IMR-90 (cell line): ENCODE measurements around the gene GPR173. TPM values are rescaled to one million over a fixed set of nuclear protein-coding genes. Genes with fewer than 3 reads are reported as not detected.

Experiments
- ATAC-seq: fragments of 200-7000 bp; cut with Tn5 transposase; 2 replicates; pipeline ENCODE4 v1.9.1; 2020; ENCODE audit warnings: low read depth, mild to moderate bottlenecking, moderate library complexity
- BruUV-seq: library from RNA; stranded (reverse); fragments of 400-500 nt; replicated peaks from 2 replicates; lab custom pipeline; 2021; lab: Mats Ljungman, UMichigan
- CTCF ChIA-PET: fragments of 300-600 bp; formaldehyde crosslinking; extraction: SDS; loops from one replicate; lab custom pipeline; 2021; ENCODE audit warnings: antibody characterized with exemption; lab: Yijun Ruan, JAX
- POLR2A ChIA-PET: fragments of 300-600 bp; sonication (Branson Sonifier 250); formaldehyde crosslinking; loops from one replicate; lab custom pipeline; 2022; ENCODE audit warnings: antibody characterized with exemption; ENCODE audit not compliant: unreplicated experiment; lab: Charles Lee
- DNase-seq: peaks from one replicate; pipeline ENCODE4 v3.0.0; 2013
- H2AFZ ChIP-seq: replicated peaks from 2 replicates; pipeline ENCODE3; 2013; ENCODE audit warnings: low read length, mild to moderate bottlenecking; ENCODE audit not compliant: poor library complexity
- H2AK5ac ChIP-seq: 2 replicates; pipeline ENCODE4 v1.6.1; 2013; ENCODE audit warnings: low read depth, low read length, inconsistent platforms
- H2AK9ac ChIP-seq: replicated peaks from 2 replicates; pipeline ENCODE3; 2013; ENCODE audit warnings: mild to moderate bottlenecking, low read depth, low read length, moderate library complexity; ENCODE audit not compliant: poor library complexity
- H2BK120ac ChIP-seq: 2 replicates; pipeline ENCODE4 v1.6.1; 2013; ENCODE audit warnings: low read depth, low read length, inconsistent platforms
- H2BK15ac ChIP-seq: 3 replicates; pipeline ENCODE4 v1.6.1; 2013; ENCODE audit warnings: low read depth, low read length, inconsistent platforms
- H2BK20ac ChIP-seq: 2 replicates; pipeline ENCODE4 v1.6.1; 2013; ENCODE audit warnings: low read depth, mild to moderate bottlenecking, inconsistent platforms, low read length, moderate library complexity
- H2BK5ac ChIP-seq: 2 replicates; pipeline ENCODE4 v1.6.1; 2013; ENCODE audit warnings: mild to moderate bottlenecking, low read depth, low read length, inconsistent platforms; ENCODE audit not compliant: poor library complexity, severe bottlenecking
- H3K14ac ChIP-seq: replicated peaks from 2 replicates; pipeline ENCODE4 v1.6.1; 2013; ENCODE audit warnings: low read depth, low read length, inconsistent platforms
- H3K18ac ChIP-seq: 2 replicates; pipeline ENCODE4 v1.6.1; 2013; ENCODE audit warnings: low read depth, low read length, control low read depth
- H3K23ac ChIP-seq: 2 replicates; pipeline ENCODE4 v1.6.1; 2013; ENCODE audit warnings: low read depth, low read length, inconsistent platforms
- H3K27ac ChIP-seq: 2 replicates; pipeline ENCODE4 v1.5.1; 2013; ENCODE audit warnings: mild to moderate bottlenecking, control low read depth, low read length; ENCODE audit not compliant: insufficient read depth
- H3K27me3 ChIP-seq: 2 replicates; pipeline ENCODE4 v1.6.1; 2013; ENCODE audit warnings: low read length; ENCODE audit not compliant: control insufficient read depth, insufficient read depth
- H3K36me3 ChIP-seq: 2 replicates; pipeline ENCODE4 v1.6.1; 2013; ENCODE audit warnings: low read length, mixed read lengths; ENCODE audit not compliant: control insufficient read depth, insufficient read depth
- H3K4ac ChIP-seq: 2 replicates; pipeline ENCODE4 v1.6.1; 2013; ENCODE audit warnings: low read depth, low read length, inconsistent platforms
- H3K4me1 ChIP-seq: 2 replicates; pipeline ENCODE4 v1.6.1; 2013; ENCODE audit warnings: low read length, mixed read lengths; ENCODE audit not compliant: control insufficient read depth, insufficient read depth
- H3K4me2 ChIP-seq: 2 replicates; pipeline ENCODE4 v1.6.1; 2013; ENCODE audit warnings: low read depth, mild to moderate bottlenecking, control low read depth, low read length, moderate library complexity
- H3K4me3 ChIP-seq: 2 replicates; pipeline ENCODE4 v1.5.1; 2013; ENCODE audit warnings: low read depth, mild to moderate bottlenecking, control low read depth, low read length, moderate library complexity; ENCODE audit not compliant: insufficient read depth
- H3K56ac ChIP-seq: 2 replicates; pipeline ENCODE4 v1.6.1; 2013; ENCODE audit warnings: low read length, inconsistent platforms; ENCODE audit not compliant: insufficient read depth; ENCODE audit errors: extremely low read depth
- H3K79me1 ChIP-seq, 2 experiments: 2 replicates each; pipeline ENCODE4 v1.6.1; 2013; ENCODE audit warnings: low read length in 2 of 2, inconsistent platforms in 1 of 2, low read depth in 1 of 2
- H3K9ac ChIP-seq: 2 replicates; pipeline ENCODE4 v1.6.1; 2013; ENCODE audit warnings: low read depth, low read length, control low read depth
- H3K9me1 ChIP-seq: 2 replicates; pipeline ENCODE4 v1.6.1; 2013; ENCODE audit warnings: low read length, inconsistent platforms; ENCODE audit not compliant: insufficient read depth
- H3K9me3 ChIP-seq: 2 replicates; pipeline ENCODE4 v1.6.1; 2013; ENCODE audit warnings: low read length; ENCODE audit not compliant: control insufficient read depth, insufficient read depth
- H4K20me1 ChIP-seq: 2 replicates; pipeline ENCODE4 v1.6.1; 2013; ENCODE audit warnings: low read length, inconsistent platforms; ENCODE audit not compliant: insufficient read depth
- H4K5ac ChIP-seq: 2 replicates; pipeline ENCODE4 v1.6.1; 2013; ENCODE audit warnings: mild to moderate bottlenecking, low read depth, low read length, control low read depth
- H4K8ac ChIP-seq, 2 experiments: 2 replicates each; pipeline ENCODE4 v1.6.1; 2013; ENCODE audit warnings: low read depth in 2 of 2, low read length in 2 of 2, control low read depth in 1 of 2, inconsistent platforms in 1 of 2
- H4K91ac ChIP-seq: 2 replicates; pipeline ENCODE4 v1.6.1; 2013; ENCODE audit warnings: low read depth, low read length, inconsistent platforms; ENCODE audit not compliant: insufficient read depth
- BHLHE40 ChIP-seq: fragments of 150-350 bp; IDR thresholded peaks from 2 replicates; pipeline ENCODE4 v1.6.1; 2016; ENCODE audit warnings: mild to moderate bottlenecking, low read depth, low read length
- CEBPB ChIP-seq: IDR thresholded peaks from 2 replicates; pipeline ENCODE4 v1.6.1; 2012; ENCODE audit warnings: low read depth, low read length, improper control_type of control experiment
- CHD1 ChIP-seq: IDR thresholded peaks from 2 replicates; pipeline ENCODE4 v1.6.1; 2012; ENCODE audit warnings: low read depth, low read length, improper control_type of control experiment
- FOS ChIP-seq: fragments of 150-350 bp; IDR thresholded peaks from 2 replicates; pipeline ENCODE4 v1.6.1; 2016; ENCODE audit warnings: low read depth, low read length
- MAFK ChIP-seq: IDR thresholded peaks from 2 replicates; pipeline ENCODE4 v1.6.1; 2012; ENCODE audit warnings: low read depth, low read length, improper control_type of control experiment
- MAZ ChIP-seq: IDR thresholded peaks from 2 replicates; pipeline ENCODE4 v1.6.1; 2012; ENCODE audit warnings: low read depth, mild to moderate bottlenecking, low read length, improper control_type of control experiment, moderate library complexity, borderline replicate concordance
- MXI1 ChIP-seq: IDR thresholded peaks from 2 replicates; pipeline ENCODE4 v1.6.1; 2012; ENCODE audit warnings: low read depth, mild to moderate bottlenecking, low read length, moderate library complexity, borderline replicate concordance
- NFE2L2 ChIP-seq: fragments of 150-350 bp; IDR thresholded peaks from 2 replicates; pipeline ENCODE4 v1.6.1; 2016; ENCODE audit warnings: low read depth, mild to moderate bottlenecking, low read length
- POLR2A ChIP-seq: IDR thresholded peaks from 2 replicates; pipeline ENCODE4 v1.6.1; 2012; ENCODE audit warnings: mild to moderate bottlenecking, low read depth, low read length
- RAD21 ChIP-seq: IDR thresholded peaks from 2 replicates; pipeline ENCODE4 v1.6.1; 2012; ENCODE audit warnings: low read length, improper control_type of control experiment
- RCOR1 ChIP-seq: IDR thresholded peaks from 2 replicates; pipeline ENCODE4 v1.6.1; 2012; ENCODE audit warnings: mild to moderate bottlenecking, low read length, improper control_type of control experiment; ENCODE audit not compliant: insufficient replicate concordance
- RFX5 ChIP-seq: IDR thresholded peaks from 2 replicates; pipeline ENCODE4 v1.8.0; 2012; ENCODE audit warnings: low read depth, mild to moderate bottlenecking, low read length, moderate library complexity
- SMC3 ChIP-seq: fragments of 150-350 bp; IDR thresholded peaks from 2 replicates; pipeline ENCODE4 v1.6.1; 2016; ENCODE audit warnings: low read depth, mild to moderate bottlenecking, antibody characterized with exemption, low read length, moderate library complexity
- WGBS, 2 experiments: methylation state at CpG; one replicate each; pipeline versions ENCODE4 v1.1.5 to v1.1.7; 2013; ENCODE audit warnings: missing lambda C conversion rate in 2 of 2; ENCODE audit not compliant: insufficient read length in 1 of 2; ENCODE audit errors: extremely low coverage in 2 of 2; 5-methylcytosine and 5-hydroxymethylcytosine counted together
- dilution Hi-C: fragments of 300-500 bp; cut with HindIII; formaldehyde crosslinking; loops from one replicate; pipeline ENCODE4 v1.14.3; 2018; ENCODE audit warnings: low sequenced_read_pairs; ENCODE audit not compliant: unreplicated experiment
- in situ Hi-C: fragments of 300-500 bp; cut with MboI; formaldehyde crosslinking; loops from 3 replicates; pipeline ENCODE4 v1.14.3; 2019; ENCODE audit warnings: low sequenced_read_pairs, inconsistent platforms, mixed read lengths
- intact Hi-C: fragments of 100-400 bp; cut with micrococcal nuclease; formaldehyde crosslinking; loops from 2 replicates; pipeline ENCODE4 v1.10.0; 2022
- polyA plus RNA-seq, 3 experiments: library from polyadenylated mRNA; depleted of rRNA; stranded (reverse); fragments of >200 nt; gene quantifications; 2 replicates each; pipeline ENCODE4 v1.2.3, GENCODE V29; 2012; ENCODE audit warnings: low replicate concordance in 1 of 3
- total RNA-seq: library from RNA; depleted of rRNA; stranded (reverse); fragments of >200 nt; gene quantifications from 2 replicates; pipeline ENCODE4 v1.2.3, GENCODE V29; 2012
- TF ChIP-seq, protein P1 (sequence below): conservative IDR thresholded peaks from 2 replicates; pipeline ENCODE4 v1.5.1; 2012; ENCODE audit warnings: mild to moderate bottlenecking, low read depth, low read length, improper control_type of control experiment
- TF ChIP-seq, protein P2 (sequence below): fragments of 150-350 bp; IDR thresholded peaks from 2 replicates; pipeline ENCODE4 v1.6.1; 2016; ENCODE audit warnings: low read depth, mild to moderate bottlenecking, low read length, moderate library complexity, borderline replicate concordance
- TF ChIP-seq, protein P3 (sequence below): fragments of 150-350 bp; IDR thresholded peaks from 2 replicates; pipeline ENCODE4 v1.6.1; 2017; ENCODE audit warnings: mild to moderate bottlenecking, antibody characterized with exemption, low read length, low read depth

GPR173 gene
- total and polyA plus RNA-seq, 2 of the 4 experiments (the other 2 are of a cell fraction), result 0.90 to 6.1 TPM

DNA sequence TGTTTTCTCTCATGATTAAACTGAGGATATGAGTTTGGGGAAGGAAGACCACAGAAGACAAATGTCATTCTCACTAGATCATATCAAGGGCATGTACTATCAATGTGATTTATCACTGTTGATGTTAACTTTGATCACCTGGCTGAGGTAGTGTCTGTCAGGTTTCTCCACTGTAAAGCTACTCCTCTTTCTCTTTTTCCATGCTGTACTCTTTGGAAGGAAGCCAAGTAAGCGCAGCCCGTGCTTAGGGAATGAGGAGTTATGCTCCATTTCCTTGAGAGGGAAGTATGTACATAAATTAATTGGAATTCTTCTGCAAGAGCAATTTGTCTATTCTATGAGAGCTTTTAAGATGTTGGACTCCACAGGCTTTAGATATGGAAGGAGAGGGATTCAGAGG lies 41.3 kb downstream of the GPR173 start:
- dilution Hi-C loops, result no loop called here
- no peak overlapping the region for H3K23ac ChIP-seq

More for the DNA sequence above, 41.3 kb downstream of the GPR173 start:
- no peak overlapping the region for H2AK5ac ChIP-seq
- H4K5ac ChIP-seq, result no peak overlapping the region
- CTCF ChIA-PET, result no interaction called here
- peaks cover 5 to 19% of the 10 kb centered on the region in 2 experiments; a peak in 2 of 4 replicates for H3K79me1 ChIP-seq
- H4K8ac ChIP-seq, result no peak overlapping the region
- no peaks in the 10 kb centered on the region for H3K9me3 ChIP-seq
- no peak overlapping the region for H3K18ac ChIP-seq
- no peaks in the 10 kb centered on the region for H3K4me1 ChIP-seq
- ATAC-seq (no peak), DNase-seq (no peak)
- H2BK15ac ChIP-seq, result no peak overlapping the region
- H3K4ac ChIP-seq, result no peak overlapping the region
- peaks cover 11% of the 10 kb centered on the region; the same call in 1 of the 2 replicates for H4K20me1 ChIP-seq
- H3K27ac ChIP-seq, result no peak overlapping the region
- no peak overlapping the region for H2BK5ac ChIP-seq
- no peak overlapping the region for H3K14ac ChIP-seq
- H3K27me3 ChIP-seq, result no peaks in the 10 kb centered on the region
- H2BK20ac ChIP-seq, result no peak overlapping the region
- H2AK9ac ChIP-seq, result no peak overlapping the region
- no peak overlapping the region for H3K9ac ChIP-seq
- H3K4me3 ChIP-seq, result no peak overlapping the region
- no peaks in the 10 kb centered on the region for H3K9me1 ChIP-seq
- POLR2A ChIA-PET, result no interaction called here
- in situ Hi-C loops, result no loop called here
- intact Hi-C loops, result loop anchor here (1.0 to 5.0 kb wide), 2 partner anchors 19 to 132 kb away; no protein-coding TSS in a partner anchor
- WGBS, 2 experiments, result no CpG with 5 or more reads among the region's 2 CpGs
- H4K91ac ChIP-seq, result no peak overlapping the region
- BruUV-seq, result no TSS peak
- no peak overlapping the region for H3K4me2 ChIP-seq
- peaks cover 22% of the 10 kb centered on the region for H3K36me3 ChIP-seq
- H3K56ac ChIP-seq, result no peak overlapping the region
- TF ChIP-seq POLR2A, result no peak; the same call in 1 of the 2 replicates
- no peak for TF ChIP-seq MAZ
- no peak for TF ChIP-seq CEBPB
- TF ChIP-seq, protein P1, sequence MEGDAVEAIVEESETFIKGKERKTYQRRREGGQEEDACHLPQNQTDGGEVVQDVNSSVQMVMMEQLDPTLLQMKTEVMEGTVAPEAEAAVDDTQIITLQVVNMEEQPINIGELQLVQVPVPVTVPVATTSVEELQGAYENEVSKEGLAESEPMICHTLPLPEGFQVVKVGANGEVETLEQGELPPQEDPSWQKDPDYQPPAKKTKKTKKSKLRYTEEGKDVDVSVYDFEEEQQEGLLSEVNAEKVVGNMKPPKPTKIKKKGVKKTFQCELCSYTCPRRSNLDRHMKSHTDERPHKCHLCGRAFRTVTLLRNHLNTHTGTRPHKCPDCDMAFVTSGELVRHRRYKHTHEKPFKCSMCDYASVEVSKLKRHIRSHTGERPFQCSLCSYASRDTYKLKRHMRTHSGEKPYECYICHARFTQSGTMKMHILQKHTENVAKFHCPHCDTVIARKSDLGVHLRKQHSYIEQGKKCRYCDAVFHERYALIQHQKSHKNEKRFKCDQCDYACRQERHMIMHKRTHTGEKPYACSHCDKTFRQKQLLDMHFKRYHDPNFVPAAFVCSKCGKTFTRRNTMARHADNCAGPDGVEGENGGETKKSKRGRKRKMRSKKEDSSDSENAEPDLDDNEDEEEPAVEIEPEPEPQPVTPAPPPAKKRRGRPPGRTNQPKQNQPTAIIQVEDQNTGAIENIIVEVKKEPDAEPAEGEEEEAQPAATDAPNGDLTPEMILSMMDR, result no peak
- TF ChIP-seq RAD21, result no peak
- no peak for TF ChIP-seq BHLHE40
- no peak for TF ChIP-seq CHD1
- TF ChIP-seq, protein P2, sequence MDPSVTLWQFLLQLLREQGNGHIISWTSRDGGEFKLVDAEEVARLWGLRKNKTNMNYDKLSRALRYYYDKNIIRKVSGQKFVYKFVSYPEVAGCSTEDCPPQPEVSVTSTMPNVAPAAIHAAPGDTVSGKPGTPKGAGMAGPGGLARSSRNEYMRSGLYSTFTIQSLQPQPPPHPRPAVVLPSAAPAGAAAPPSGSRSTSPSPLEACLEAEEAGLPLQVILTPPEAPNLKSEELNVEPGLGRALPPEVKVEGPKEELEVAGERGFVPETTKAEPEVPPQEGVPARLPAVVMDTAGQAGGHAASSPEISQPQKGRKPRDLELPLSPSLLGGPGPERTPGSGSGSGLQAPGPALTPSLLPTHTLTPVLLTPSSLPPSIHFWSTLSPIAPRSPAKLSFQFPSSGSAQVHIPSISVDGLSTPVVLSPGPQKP, result no peak
- no peak for TF ChIP-seq SMC3
- no peak for TF ChIP-seq MXI1
- no peak for TF ChIP-seq NFE2L2
- TF ChIP-seq, protein P3, sequence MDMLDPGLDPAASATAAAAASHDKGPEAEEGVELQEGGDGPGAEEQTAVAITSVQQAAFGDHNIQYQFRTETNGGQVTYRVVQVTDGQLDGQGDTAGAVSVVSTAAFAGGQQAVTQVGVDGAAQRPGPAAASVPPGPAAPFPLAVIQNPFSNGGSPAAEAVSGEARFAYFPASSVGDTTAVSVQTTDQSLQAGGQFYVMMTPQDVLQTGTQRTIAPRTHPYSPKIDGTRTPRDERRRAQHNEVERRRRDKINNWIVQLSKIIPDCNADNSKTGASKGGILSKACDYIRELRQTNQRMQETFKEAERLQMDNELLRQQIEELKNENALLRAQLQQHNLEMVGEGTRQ, result no peak
- TF ChIP-seq RCOR1, result no peak
- TF ChIP-seq FOS, result no peak
- TF ChIP-seq RFX5, result no peak
- TF ChIP-seq MAFK, result no peak
- H2BK120ac ChIP-seq, result no peak overlapping the region
- H2AFZ ChIP-seq, result no peak overlapping the region
